HG03280 (cell line): ENCODE results near the gene TMC5.
"Not testable (repeated sequence)": the region's sequence is repeated elsewhere in the genome, so short reads cannot be mapped to it uniquely, and the experiment has no call there.

Experiments
- ATAC-seq: cut with Tn5 transposase; IDR thresholded peaks from one replicate; pipeline ENCODE4 v1.9.1; 2021; ENCODE audit warnings: mild to moderate bottlenecking, moderate library complexity; ENCODE audit not compliant: unreplicated experiment

Gene TMC5

GRCh38 chr16:19540241-19540970 lies 122.7 kb downstream of the TMC5 start:
- no peak for ATAC-seq

GRCh38 chr16:19542138-19542821 lies 124.6 kb downstream of the TMC5 start:
- no peak for ATAC-seq

- ATAC-seq, result not testable (repeated sequence)
Measured at GRCh38 chr16:19543278-19543996, 125.8 kb downstream of the TMC5 start.

GRCh38 chr16:19548144-19548543 lies 130.5 kb downstream of the TMC5 start:
- ATAC-seq, result no peak
